Heart right ventricle (tissue), 16 donors: ENCODE data around the gene TSFM. TPM values are rescaled to one million over a fixed set of nuclear protein-coding genes. Genes with fewer than 3 reads are reported as not detected.

Source experiments
- ATAC-seq, 8 donors: fragments of 200-7000 bp; cut with Tn5 transposase; one replicate each; pipeline ENCODE4 v1.9.1; 2020; ENCODE audit warnings: mild to moderate bottlenecking in 8 of 8, moderate library complexity in 8 of 8, moderate number of reproducible peaks in 1 of 8
- DNase-seq, 2 donors: peaks; one replicate each; pipeline ENCODE4 v3.0.0-alpha.2; 2020
- H3K27ac ChIP-seq, 10 donors: fragments of 200-600 bp; sonication (generic) in 2 of 10; one replicate each; pipeline versions ENCODE4 v1.5.0 to v1.8.0; 2020 to 2022; ENCODE audit warnings: mild to moderate bottlenecking in 3 of 10
- H3K27me3 ChIP-seq, 7 donors: fragments of 200-600 bp; one replicate each; pipeline ENCODE4 v1.8.0; 2021 to 2022; ENCODE audit warnings: mild to moderate bottlenecking in 2 of 7
- H3K36me3 ChIP-seq, 9 donors: fragments of 200-600 bp; sonication (generic) in 1 of 9; one replicate each; pipeline versions ENCODE4 v1.5.0 to v1.8.0; 2020 to 2022; ENCODE audit warnings: mild to moderate bottlenecking in 2 of 9
- H3K4me1 ChIP-seq, 9 donors: fragments of 200-600 bp; sonication (generic) in 1 of 9; one replicate each; pipeline versions ENCODE4 v1.5.0 to v1.8.0; 2020 to 2022; ENCODE audit warnings: mild to moderate bottlenecking in 4 of 9
- H3K4me3 ChIP-seq, 10 donors: fragments of 200-600 bp; sonication (generic) in 2 of 10; one replicate each; pipeline versions ENCODE4 v1.5.0 to v1.8.0; 2020 to 2022; ENCODE audit warnings: mild to moderate bottlenecking in 7 of 10, moderate library complexity in 2 of 10
- H3K9me3 ChIP-seq, 11 donors: fragments of 200-600 bp in 10 of 11; sonication (generic) in 2 of 11; one replicate each; pipeline versions ENCODE4 v1.5.0 to v1.8.0; 2013 to 2022; ENCODE audit warnings: mild to moderate bottlenecking in 2 of 11, control low read depth in 1 of 11, moderate library complexity in 1 of 11
- WGBS, 2 donors: extraction: QIAGEN DNeasy Blood & Tissue Kit; methylation state at CpG; one replicate each; pipeline ENCODE4 v1.1.7; 2013; ENCODE audit warnings: inconsistent platforms in 1 of 2; 5-methylcytosine and 5-hydroxymethylcytosine counted together
- intact Hi-C, 10 donors: fragments of 100-400 bp; cut with DNase I; formaldehyde crosslinking; loops; one replicate each; pipeline versions ENCODE4 v1.11.1 to v1.14.2; 2022
- polyA plus RNA-seq, 2 donors: library from polyadenylated mRNA; stranded (reverse); fragments of 200-250 nt; gene quantifications; one replicate each; pipeline ENCODE4 v1.2.3, GENCODE V29; 2013
- total RNA-seq, 10 donors: library from RNA; stranded (reverse); fragmentation: NEBNext Ultra II Directional in 3 of 10; extraction: Animal tissue kit (Norgen Biotek cat#: 25700) in 3 of 10; gene quantifications; one replicate each; pipeline versions ENCODE4 v1.2.1 to v1.2.4, GENCODE V29; 2021 to 2023
- TF ChIP-seq, protein P1 (sequence below), 9 donors: fragments of 200-600 bp; sonication (generic) in 2 of 9; IDR thresholded peaks; one replicate each; pipeline versions ENCODE4 v1.5.0 to v1.8.0; 2021 to 2022; ENCODE audit warnings: antibody characterized with exemption in 9 of 9, mild to moderate bottlenecking in 5 of 9, moderate library complexity in 1 of 9
- donor health status: Arrhythmogenic right ventricular cardiomyopathy.
- donor health status: ischemic (EF 13 %, LVEDD 7.1; RV severe dilation, severe dysfunction).
- donor health status: healthy with polysubstance abuse.
- donor health status: DM: no; HTN: yes; CAD: no.
- donor health status: DM: no; HTN: no; CAD: no.
- donor health status: ischemic (EF 25% LVEDD 6.9; RV normal size, moderate dysfunction).
- donor health status: ischemic (EF 25% LVEDD 5.7; RV mildly dilated, moderate dysfunction).
- donor health status: healthy.
- donor health status: DM: yes; HTN: yes; CAD: no.
- donor health status: Ischemic cardiomyopathy.
- donor health status: ischemic (EF 35%, LVEDD 5.7; RV mildly dilated, moderate dysfunction).
- donor health status: nonischemic (EF 11% LVEDD 7.7; RV severe dilation, severe dysfunction).
- donor health status: DM: yes; HTN: yes; CAD: no.
- donor health status: PGD.
- donor health status: ischemic (EF 29% LVEDD 5.4; RV normal size, mild dysfunction).
- donor health status: nonischemic (EF 23%, LVEDD 6.1; RV moderate dilation, normal function).

TSFM gene
- total and polyA plus RNA-seq, 12 donors: 22.9 to 70.6 (median 52.6) TPM

DNA sequence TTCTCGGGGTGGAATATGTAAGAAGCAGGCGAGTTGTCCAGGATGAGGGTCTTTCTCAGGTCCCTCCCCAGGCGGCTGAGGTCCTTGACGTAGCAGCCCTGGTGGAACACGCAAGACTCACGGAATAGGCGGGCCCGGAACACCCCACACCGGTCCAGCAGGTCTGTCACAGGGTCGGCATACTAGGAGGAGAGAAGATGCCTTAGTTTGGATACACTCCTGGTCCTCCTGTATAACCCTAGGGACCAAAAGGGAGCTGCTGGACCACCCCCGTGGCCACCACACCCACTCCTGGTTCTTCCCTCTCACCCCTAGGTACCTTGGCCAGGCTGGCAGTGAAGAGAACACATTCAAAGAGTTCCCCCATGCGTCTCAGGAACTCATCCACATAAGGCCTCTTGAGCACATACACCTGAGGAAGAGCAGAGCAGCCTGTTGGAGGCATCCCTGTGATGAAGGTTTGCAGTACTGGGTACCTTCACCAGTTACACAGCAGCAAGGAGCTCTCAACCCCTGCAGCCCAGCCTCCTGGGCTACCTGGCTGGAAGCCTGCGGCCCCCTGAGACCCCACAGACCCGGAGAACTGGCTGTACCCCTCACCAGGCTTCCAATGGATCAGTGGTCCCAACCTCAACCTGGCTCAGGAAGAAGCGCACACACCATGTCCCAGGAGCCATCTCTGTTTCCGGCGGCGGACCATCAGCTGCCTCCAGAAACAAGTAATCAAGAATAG, 41.5 kb downstream of the TSFM start:
- Histone ChIP-seq H3K4me1 (peaks cover 10 to 71% (median 38%) of the 10 kb centered on the region in 9 donors), H3K27ac (peak overlapping the region in 4 of 10 donors; percentile 56 to 80 (median 67)), H3K36me3 (peaks cover 13 to 100% (median 84%) of the 10 kb centered on the region in 9 donors)

DNA sequence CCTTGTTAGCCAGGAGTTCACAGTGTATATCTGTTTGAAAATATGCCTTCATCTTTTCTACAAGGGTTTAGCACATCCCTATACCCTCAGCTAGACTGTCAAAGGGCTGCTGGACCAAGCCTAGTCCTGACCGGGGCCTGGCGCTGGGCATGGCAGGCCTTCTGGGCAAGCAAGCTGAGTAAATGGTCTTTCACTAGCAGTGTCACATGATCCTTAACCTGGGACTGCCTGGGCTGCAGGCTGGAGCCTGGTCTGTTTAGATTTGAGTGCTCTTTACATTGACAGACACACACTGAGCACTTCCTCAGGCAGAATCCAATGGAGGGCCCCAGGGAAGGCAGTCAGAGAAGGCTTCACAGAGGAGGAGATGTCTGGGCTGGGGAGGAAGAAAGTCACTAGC, 42.9 kb downstream of the TSFM start:
- peak overlapping the region in 2 of 10 donors; percentile 17 to 21 for H3K27ac ChIP-seq
- 86 to 91% methylated on average over 2 of the region's 2 CpGs for WGBS, 2 donors
- intact Hi-C loops: no loop called here

More for the DNA sequence above, 41.5 kb downstream of the TSFM start:
- TF ChIP-seq, protein P1, sequence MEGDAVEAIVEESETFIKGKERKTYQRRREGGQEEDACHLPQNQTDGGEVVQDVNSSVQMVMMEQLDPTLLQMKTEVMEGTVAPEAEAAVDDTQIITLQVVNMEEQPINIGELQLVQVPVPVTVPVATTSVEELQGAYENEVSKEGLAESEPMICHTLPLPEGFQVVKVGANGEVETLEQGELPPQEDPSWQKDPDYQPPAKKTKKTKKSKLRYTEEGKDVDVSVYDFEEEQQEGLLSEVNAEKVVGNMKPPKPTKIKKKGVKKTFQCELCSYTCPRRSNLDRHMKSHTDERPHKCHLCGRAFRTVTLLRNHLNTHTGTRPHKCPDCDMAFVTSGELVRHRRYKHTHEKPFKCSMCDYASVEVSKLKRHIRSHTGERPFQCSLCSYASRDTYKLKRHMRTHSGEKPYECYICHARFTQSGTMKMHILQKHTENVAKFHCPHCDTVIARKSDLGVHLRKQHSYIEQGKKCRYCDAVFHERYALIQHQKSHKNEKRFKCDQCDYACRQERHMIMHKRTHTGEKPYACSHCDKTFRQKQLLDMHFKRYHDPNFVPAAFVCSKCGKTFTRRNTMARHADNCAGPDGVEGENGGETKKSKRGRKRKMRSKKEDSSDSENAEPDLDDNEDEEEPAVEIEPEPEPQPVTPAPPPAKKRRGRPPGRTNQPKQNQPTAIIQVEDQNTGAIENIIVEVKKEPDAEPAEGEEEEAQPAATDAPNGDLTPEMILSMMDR (IDR thresholded peaks at IDR 0.05): no peak
- no peak overlapping the region for H3K4me3 ChIP-seq
- H3K27me3 ChIP-seq: no peaks in the 10 kb centered on the region
- WGBS, 2 donors: 89 to 90% methylated on average over 18 of the region's 18 CpGs
- H3K9me3 ChIP-seq: no peaks in the 10 kb centered on the region
- intact Hi-C loops: no loop called here
- DNase-seq: no peak
- no peak for ATAC-seq

DNA sequence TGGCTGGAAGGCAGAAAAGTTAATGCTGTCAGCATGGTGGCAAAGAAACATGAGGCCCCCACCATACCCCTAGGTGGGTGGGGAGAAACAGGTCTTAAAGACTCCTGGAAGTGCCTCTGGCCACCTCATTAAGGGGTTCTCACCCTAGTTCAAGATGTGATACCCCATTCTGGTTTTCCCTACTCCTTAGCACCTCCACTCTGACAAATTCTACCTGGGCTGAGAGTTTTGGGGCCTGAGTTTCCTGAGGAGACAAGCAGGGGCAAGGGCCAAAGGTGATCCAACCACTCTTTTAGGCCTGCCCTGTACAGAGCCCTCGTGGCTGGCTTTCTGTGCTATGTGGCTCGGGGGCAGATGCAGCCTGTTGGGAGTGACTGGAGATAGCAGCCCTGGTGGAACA, 43.8 kb downstream of the TSFM start:
- no peak overlapping the region for H3K4me3 ChIP-seq
- TF ChIP-seq, protein P1 (IDR thresholded peaks at IDR 0.05): no peak
- H3K4me1 ChIP-seq: peaks cover 10 to 90% (median 60%) of the 10 kb centered on the region in 9 donors
- DNase-seq (no peak), ATAC-seq (no peak)
- H3K27ac ChIP-seq: peak overlapping the region in 3 of 10 donors; percentile 18 to 53 (median 48)
- H3K36me3 ChIP-seq: peaks cover 13 to 95% (median 76%) of the 10 kb centered on the region in 9 donors
- H3K27me3 ChIP-seq: no peaks in the 10 kb centered on the region
- 60 to 63% methylated on average over 2 of the region's 2 CpGs for WGBS, 2 donors
- no peaks in the 10 kb centered on the region for H3K9me3 ChIP-seq
- intact Hi-C loops: no loop called here

More for the DNA sequence above, 42.9 kb downstream of the TSFM start:
- H3K4me1 ChIP-seq: peaks cover 10 to 83% (median 51%) of the 10 kb centered on the region in 9 donors
- ATAC-seq (no peak), DNase-seq (no peak)
- H3K36me3 ChIP-seq: peaks cover 13 to 99% (median 80%) of the 10 kb centered on the region in 9 donors
- H3K4me3 ChIP-seq: no peak overlapping the region
- TF ChIP-seq, protein P1 (IDR thresholded peaks at IDR 0.05): no peak
- no peaks in the 10 kb centered on the region for H3K9me3 ChIP-seq
- no peaks in the 10 kb centered on the region for H3K27me3 ChIP-seq

DNA sequence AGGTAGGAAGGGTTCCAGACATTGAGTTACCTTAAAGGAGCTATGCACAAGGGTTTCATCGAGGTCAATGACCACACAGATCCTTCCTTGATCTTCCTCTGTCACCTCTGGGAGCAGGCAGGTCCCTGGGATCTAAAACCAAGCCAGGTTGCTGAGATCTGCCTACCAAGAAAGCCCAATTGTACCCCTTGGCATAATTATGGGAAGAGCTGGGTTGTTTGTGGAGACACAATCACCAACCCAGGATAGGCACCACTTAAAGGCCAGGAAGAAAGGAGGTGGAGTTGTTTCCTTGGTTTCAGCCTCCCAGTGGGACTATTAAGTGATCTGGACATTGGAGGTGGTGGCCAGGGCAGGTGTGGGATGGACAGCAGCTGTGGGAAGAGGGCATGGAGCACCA, 44.4 kb downstream of the TSFM start:
- peaks cover 15 to 90% (median 66%) of the 10 kb centered on the region in 9 donors for H3K4me1 ChIP-seq
- ATAC-seq (no peak), DNase-seq (no peak)
- H3K4me3 ChIP-seq: no peak overlapping the region
- TF ChIP-seq, protein P1 (IDR thresholded peaks at IDR 0.05): no peak
- 68 to 76% methylated on average over 1 of the region's 1 CpG for WGBS, 2 donors
- H3K9me3 ChIP-seq: no peaks in the 10 kb centered on the region
- no peaks in the 10 kb centered on the region for H3K27me3 ChIP-seq
- peak overlapping the region in 5 of 10 donors; percentile 4 to 53 (median 25) for H3K27ac ChIP-seq
- peaks cover 13 to 89% (median 71%) of the 10 kb centered on the region in 9 donors for H3K36me3 ChIP-seq
- intact Hi-C loops: no loop called here
